HG02852 (cell line): Measurements from ENCODE around the gene FAHD2A.
"Not testable (repeated sequence)": the region's sequence is repeated elsewhere in the genome, so short reads cannot be mapped to it uniquely, and the experiment has no call there.

Source experiments
- ATAC-seq: cut with Tn5 transposase; IDR thresholded peaks from one replicate; pipeline ENCODE4 v1.9.1; 2021; ENCODE audit warnings: mild to moderate bottlenecking, moderate library complexity; ENCODE audit not compliant: unreplicated experiment

Gene FAHD2A

DNA sequence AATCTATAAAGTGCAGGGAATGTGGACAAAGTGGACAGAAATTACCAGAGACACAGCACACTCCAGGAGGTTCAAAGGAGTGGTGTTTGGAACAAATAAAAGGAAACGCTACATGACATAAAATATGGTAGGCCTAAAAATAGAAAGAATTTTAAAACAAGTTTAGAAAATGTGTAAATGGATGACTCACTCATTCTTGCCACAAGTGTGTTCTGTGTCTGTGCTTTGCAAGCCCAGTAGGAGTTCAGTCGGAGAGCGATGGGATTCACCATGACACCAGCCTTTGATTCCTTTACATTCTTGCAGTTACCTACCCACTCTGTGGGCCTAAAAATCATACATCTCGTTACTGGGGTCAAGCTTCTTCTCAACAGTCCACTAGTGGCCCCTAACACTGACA is 30.9 kb downstream of the FAHD2A start:
- not testable (repeated sequence) for ATAC-seq

DNA sequence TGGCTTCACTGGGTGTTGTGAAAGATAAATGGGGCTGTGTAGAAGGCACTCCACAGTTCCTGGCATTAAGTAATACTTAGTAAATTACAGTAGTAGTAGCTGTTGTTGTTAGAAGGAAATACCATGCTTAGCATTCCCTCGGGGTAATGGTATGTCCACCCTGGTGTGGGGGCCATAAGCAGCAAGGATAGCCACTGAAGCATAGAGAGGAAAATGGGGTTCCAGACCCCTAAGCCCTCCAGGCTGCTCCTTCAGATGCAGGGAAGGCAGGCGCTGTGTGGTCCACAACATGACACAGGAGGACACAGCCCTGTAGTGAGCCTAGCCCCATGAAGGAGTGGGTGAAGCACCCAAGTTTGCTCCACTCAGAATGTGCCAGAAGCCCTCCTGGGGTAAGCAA is 31.5 kb downstream of the FAHD2A start:
- ATAC-seq = not testable (repeated sequence)

DNA sequence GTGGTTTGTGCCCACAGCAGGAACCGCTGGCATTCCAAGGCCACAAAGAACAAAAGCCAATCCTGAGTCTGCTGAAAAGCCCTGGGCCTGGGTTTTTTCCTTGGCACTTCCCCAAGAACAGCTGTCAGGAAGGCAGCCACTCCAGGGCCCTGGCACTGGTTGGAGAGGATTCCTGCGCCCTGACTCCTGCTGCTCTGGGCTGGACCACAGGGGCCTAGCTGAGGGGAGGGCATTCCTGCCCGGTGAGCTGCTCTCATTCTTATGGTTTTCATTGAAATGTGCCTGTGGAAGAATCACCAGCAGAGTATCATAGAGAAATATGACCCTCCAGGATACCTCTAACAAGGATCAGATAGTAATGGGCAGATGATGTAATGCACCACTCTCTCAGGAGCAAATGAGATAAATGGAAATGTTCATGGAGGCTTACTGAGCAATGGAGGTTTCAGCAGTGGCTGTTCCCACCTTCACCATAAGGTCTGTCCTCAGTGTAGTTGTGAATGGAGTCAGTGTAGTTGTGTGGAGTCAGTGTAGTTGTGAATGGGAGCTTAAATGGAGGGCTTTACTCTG is 32.1 kb downstream of the FAHD2A start:
- not testable (repeated sequence) for ATAC-seq

DNA sequence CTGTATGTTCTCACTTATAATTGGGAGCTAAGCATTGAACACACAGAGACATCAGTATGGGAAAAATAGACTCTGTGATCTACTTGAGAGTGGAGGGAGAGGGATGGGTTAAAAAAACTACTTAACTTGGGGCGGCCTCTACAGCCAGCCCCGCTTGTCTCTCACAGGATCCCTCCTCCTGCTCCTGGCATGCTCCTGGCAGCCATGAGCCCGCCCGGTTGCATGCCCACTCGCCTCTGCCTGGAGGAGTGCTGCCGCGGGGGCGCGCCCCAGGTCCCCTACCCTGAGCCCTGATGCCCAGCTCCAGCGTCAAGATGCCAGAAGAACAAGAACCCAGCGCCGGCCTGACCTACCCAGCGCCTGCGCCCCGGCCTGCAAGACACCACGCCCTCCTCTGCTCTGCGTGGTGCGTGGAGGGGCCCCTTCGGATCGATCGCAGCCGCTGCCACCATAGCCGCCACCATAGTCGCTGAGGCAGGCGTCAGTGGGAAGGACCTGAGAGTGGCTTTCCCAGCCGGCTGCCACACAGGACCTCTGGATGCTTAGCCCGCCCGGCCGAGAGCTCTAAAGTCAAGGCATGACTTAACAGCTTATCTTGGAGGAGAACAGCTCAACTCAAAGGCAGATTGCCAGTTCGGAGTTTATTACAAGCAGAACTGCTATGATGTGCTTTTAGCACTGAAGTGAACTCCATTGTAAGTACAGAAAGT is 32.8 kb downstream of the FAHD2A start:
- not testable (repeated sequence) for ATAC-seq

DNA sequence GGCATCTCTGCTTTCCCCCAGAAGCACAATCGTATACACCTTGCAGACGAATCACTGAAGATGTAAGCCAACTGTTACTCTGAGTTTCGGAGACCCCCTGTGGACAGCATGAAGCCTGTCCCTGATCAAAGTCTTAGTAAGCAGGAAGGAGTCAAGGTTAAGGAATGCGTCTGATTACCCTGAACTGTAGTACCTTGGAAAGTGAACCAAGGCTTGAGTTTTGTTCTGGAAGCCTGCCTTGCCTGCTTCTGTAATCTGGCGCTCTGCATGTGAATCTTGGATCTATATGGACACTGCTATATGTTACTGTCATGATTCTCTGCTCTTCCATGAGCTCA is 33.3 kb downstream of the FAHD2A start:
- ATAC-seq = not testable (repeated sequence)

DNA sequence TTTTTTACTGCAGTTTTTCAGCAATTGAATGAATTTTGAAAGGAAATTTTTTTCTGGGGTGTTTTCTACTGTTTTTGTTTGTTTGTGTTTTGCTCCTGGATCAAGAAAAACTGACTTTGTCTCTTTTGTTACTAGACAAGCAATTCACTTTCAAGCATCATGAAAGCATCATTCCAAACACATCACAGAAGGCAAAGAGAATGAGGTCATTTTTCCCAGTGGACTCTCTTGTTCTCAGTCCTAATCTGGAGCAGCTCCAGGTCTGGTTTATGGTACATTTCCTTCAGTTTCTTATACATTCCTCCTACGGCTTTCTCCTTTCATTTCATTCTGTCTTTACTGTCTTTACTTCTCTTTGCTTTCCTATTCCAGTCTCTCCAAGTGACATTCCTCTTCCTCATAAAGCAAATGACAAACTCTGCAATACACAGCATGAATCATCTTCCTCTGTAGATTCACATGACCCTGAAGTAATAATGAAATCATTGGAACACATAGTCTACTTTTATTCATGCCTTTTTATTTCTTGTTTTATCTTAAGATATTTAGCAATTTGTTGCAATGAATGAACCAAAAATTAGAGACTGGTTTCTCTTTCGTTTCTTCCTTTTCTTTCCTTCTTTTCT is 40.1 kb downstream of the FAHD2A start:
- not testable (repeated sequence) for ATAC-seq

- ATAC-seq = not testable (repeated sequence)
Measured at GRCh38 chr2:95445317-95445716, 42.8 kb downstream of the FAHD2A start.

DNA sequence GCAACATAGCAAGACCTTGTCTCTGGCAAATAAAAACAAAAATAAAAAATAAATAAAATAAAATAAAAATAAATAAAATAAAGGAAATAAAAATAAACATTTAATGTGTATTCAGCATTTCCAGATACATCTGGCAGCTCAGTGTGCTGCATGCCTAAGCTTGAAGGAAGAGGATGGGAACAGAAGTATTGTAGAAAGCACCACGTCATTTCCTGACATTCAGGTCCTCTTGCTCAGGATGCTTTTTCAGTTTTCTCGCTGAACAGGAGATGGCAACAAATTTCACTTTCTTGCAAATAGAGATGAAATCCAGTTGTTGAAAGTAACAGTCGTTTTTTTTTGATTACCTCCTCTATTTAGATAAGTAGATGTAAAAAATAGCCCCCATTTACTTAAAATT is 60.8 kb downstream of the FAHD2A start:
- not testable (repeated sequence) for ATAC-seq
